GM21367 (cell line): ENCODE data around the gene MYO15B.
A peak's percentile ranks its signal among the peaks of the same experiment; 100 is the strongest.

Source experiments
- ATAC-seq: cut with Tn5 transposase; IDR thresholded peaks from one replicate; pipeline ENCODE4 v1.9.1; 2021; ENCODE audit not compliant: unreplicated experiment

MYO15B gene

GRCh38 chr17:75661531-75661930, 73.9 kb downstream of the MYO15B start:
- ATAC-seq, result no peak

GRCh38 chr17:75662511-75662910, 74.9 kb downstream of the MYO15B start:
- no peak for ATAC-seq

- peak; percentile 39 for ATAC-seq
Observed at GRCh38 chr17:75664099-75664549, 76.5 kb downstream of the MYO15B start.

- ATAC-seq, result no peak
Observed at GRCh38 chr17:75665981-75666380, 78.4 kb downstream of the MYO15B start.

- peak; percentile 71 for ATAC-seq
Observed at GRCh38 chr17:75666959-75667790, 79.6 kb downstream of the MYO15B start, which contains the start of the genes RECQL5 and SAP30BP. TSS of gene RECQL5 (minus strand) at chr17:75667154. CDS start at chr17:75666557, 597 bp downstream. TSS of gene SAP30BP (plus strand) at chr17:75667338. CDS start at chr17:75667373, 35 bp downstream.

GRCh38 chr17:75667825-75668224, 80.2 kb downstream of the MYO15B start:
- ATAC-seq, result no peak

GRCh38 chr17:75668489-75668888, 80.9 kb downstream of the MYO15B start:
- no peak for ATAC-seq

GRCh38 chr17:75670868-75671267, 83.3 kb downstream of the MYO15B start:
- ATAC-seq, result no peak

- ATAC-seq, result no peak
Observed at GRCh38 chr17:75672011-75672410, 84.4 kb downstream of the MYO15B start.

GRCh38 chr17:75673487-75673886, 85.9 kb downstream of the MYO15B start:
- ATAC-seq, result no peak
